SK-N-SH (cell line): ENCODE results near the gene USP40. TPM values are rescaled to one million over a fixed set of nuclear protein-coding genes. Genes with fewer than 3 reads are reported as not detected.

Experiments used
- CTCF ChIA-PET: fragments of 300-600, 350-600 bp; formaldehyde crosslinking; extraction: SDS; loops from one replicate; lab custom pipeline; 2021; lab: Yijun Ruan, JAX
- POLR2A ChIA-PET: fragments of 350-600 bp; sonication (Branson Sonifier 250); formaldehyde crosslinking; extraction: SDS; loops from one replicate; lab custom pipeline; 2020; ENCODE audit warnings: antibody characterized with exemption, inconsistent platforms; lab: Yijun Ruan, JAX
- DNase-seq: peaks from one replicate; pipeline ENCODE4 v3.0.0; 2012
- H2AFZ ChIP-seq: fragments of 200-600 bp; sonication (generic); 2 replicates; pipeline ENCODE4 v1.8.1; 2016; ENCODE audit warnings: antibody characterized with exemption, mild to moderate bottlenecking, low read depth
- H3F3A ChIP-seq: fragments of 200-600 bp; sonication (generic); replicated peaks from 2 replicates; pipeline ENCODE3; 2016; ENCODE audit warnings: antibody characterized with exemption, mild to moderate bottlenecking; ENCODE audit not compliant: insufficient read depth
- H3K27ac ChIP-seq, 2 experiments: fragments of 200-500 bp in 1 of 2; fragments of 200-600 bp in 1 of 2; sonication (Bioruptor generic) in 1 of 2; sonication (generic), shearing (Covaris generic) in 1 of 2; 2 replicates each; pipeline versions ENCODE4 v1.5.1 to v1.6.1; 2014 to 2016; ENCODE audit warnings: low read depth in 2 of 2, inconsistent platforms in 1 of 2, low read length in 1 of 2, mild to moderate bottlenecking in 1 of 2, mixed read lengths in 1 of 2
- H3K27me3 ChIP-seq: fragments of 200-600 bp; sonication (generic), shearing (Covaris generic); 2 replicates; pipeline ENCODE4 v1.6.1; 2016; ENCODE audit warnings: mixed run types; ENCODE audit not compliant: insufficient read depth
- H3K36me3 ChIP-seq, 2 experiments: fragments of 200-500 bp in 1 of 2; fragments of 200-600 bp in 1 of 2; sonication (Bioruptor generic) in 1 of 2; sonication (generic) in 1 of 2; replicated peaks in 1 of 2; 2 replicates each; pipeline versions ENCODE3 to v1.5.1; 2014 to 2016; ENCODE audit warnings: low read length in 1 of 2, mild to moderate bottlenecking in 1 of 2; ENCODE audit not compliant: insufficient read depth in 2 of 2, control insufficient read depth in 1 of 2
- H3K4me1 ChIP-seq, 2 experiments: fragments of 200-500 bp in 1 of 2; fragments of 200-600 bp in 1 of 2; sonication (Bioruptor generic) in 1 of 2; sonication (generic), shearing (Covaris generic) in 1 of 2; 2 replicates each; pipeline versions ENCODE4 v1.5.1 to v1.6.1; 2014 to 2016; ENCODE audit warnings: low read depth in 1 of 2, low read length in 1 of 2, mixed run types in 1 of 2; ENCODE audit not compliant: insufficient read depth in 2 of 2, control insufficient read depth in 1 of 2
- H3K4me2 ChIP-seq: fragments of 200-600 bp; sonication (generic), shearing (Covaris generic); 2 replicates; pipeline ENCODE4 v1.6.1; 2017; ENCODE audit warnings: mixed run types
- H3K4me3 ChIP-seq, 2 experiments: fragments of 200-500 bp in 1 of 2; fragments of 200-600 bp in 1 of 2; sonication (Bioruptor generic) in 1 of 2; sonication (generic), shearing (Covaris generic) in 1 of 2; 2 replicates each; pipeline versions ENCODE4 v1.5.1 to v1.8.1; 2014 to 2016; ENCODE audit warnings: low read depth in 2 of 2, inconsistent platforms in 1 of 2, low read length in 1 of 2, mild to moderate bottlenecking in 1 of 2, mixed read lengths in 1 of 2, moderate library complexity in 1 of 2
- H3K79me2 ChIP-seq: fragments of 200-600 bp; sonication (generic); 2 replicates; pipeline ENCODE4 v1.8.1; 2017; ENCODE audit warnings: mild to moderate bottlenecking; ENCODE audit not compliant: insufficient read depth
- H3K9ac ChIP-seq: fragments of 200-600 bp; sonication (generic); 2 replicates; pipeline ENCODE4 v1.6.1; 2017; ENCODE audit warnings: mixed run types
- H3K9me2 ChIP-seq: fragments of 200-600 bp; sonication (generic); 2 replicates; pipeline ENCODE4 v1.6.1; 2017; ENCODE audit warnings: mixed run types
- H3K9me3 ChIP-seq: fragments of 200-600 bp; sonication (generic); 2 replicates; pipeline ENCODE4 v1.6.1; 2017; ENCODE audit warnings: mixed run types, mild to moderate bottlenecking, moderate library complexity
- H4K20me1 ChIP-seq: fragments of 200-600 bp; sonication (generic); 2 replicates; pipeline ENCODE4 v1.6.1; 2017; ENCODE audit warnings: mild to moderate bottlenecking, mixed run types; ENCODE audit not compliant: insufficient read depth
- CHD2 ChIP-seq: fragments of 150-350 bp; IDR thresholded peaks from 2 replicates; pipeline ENCODE4 v1.6.1; 2018; ENCODE audit warnings: low read length; ENCODE audit not compliant: partially characterized antibody
- ELF1 ChIP-seq: IDR thresholded peaks from 2 replicates; pipeline ENCODE4 v1.4.0; 2012
- EP300 ChIP-seq, 2 experiments: IDR thresholded peaks; 2 replicates each; pipeline versions ENCODE4 v1.4.0 to v1.6.1; 2012; ENCODE audit warnings: borderline replicate concordance in 1 of 2, low read depth in 1 of 2, low read length in 1 of 2
- FOSL2 ChIP-seq: IDR thresholded peaks from 2 replicates; pipeline ENCODE4 v1.4.0; 2012; ENCODE audit warnings: low read depth, mild to moderate bottlenecking, moderate library complexity, borderline replicate concordance
- FOXM1 ChIP-seq: IDR thresholded peaks from 2 replicates; pipeline ENCODE4 v1.4.0; 2012; ENCODE audit warnings: low read depth, mild to moderate bottlenecking
- GABPA ChIP-seq: IDR thresholded peaks from 2 replicates; pipeline ENCODE4 v1.4.0; 2012; ENCODE audit warnings: low read depth, mild to moderate bottlenecking
- GATA2 ChIP-seq: sonication (generic); formaldehyde crosslinking; IDR thresholded peaks from 2 replicates; pipeline ENCODE4 v1.5.0; 2020; ENCODE audit warnings: mild to moderate bottlenecking, missing genetic modification reagents
- MEF2A ChIP-seq: IDR thresholded peaks from 2 replicates; pipeline ENCODE4 v1.4.0; 2012; ENCODE audit warnings: low read depth, borderline replicate concordance
- MXI1 ChIP-seq: IDR thresholded peaks from 2 replicates; pipeline ENCODE4 v1.6.1; 2012; ENCODE audit warnings: mild to moderate bottlenecking, low read depth, low read length, improper control_type of control experiment
- NFIC ChIP-seq: IDR thresholded peaks from 2 replicates; pipeline ENCODE4 v1.4.0; 2012; ENCODE audit warnings: borderline replicate concordance
- NRF1 ChIP-seq: IDR thresholded peaks from 2 replicates; pipeline ENCODE4 v1.6.1; 2012; ENCODE audit warnings: low read depth, mild to moderate bottlenecking, low read length
- RFX5 ChIP-seq: IDR thresholded peaks from 2 replicates; pipeline ENCODE4 v1.6.1; 2012; ENCODE audit warnings: mild to moderate bottlenecking, improper control_type of control experiment, low read length
- SIN3A ChIP-seq: IDR thresholded peaks from 2 replicates; pipeline ENCODE4 v1.6.1; 2012; ENCODE audit warnings: low read depth, mild to moderate bottlenecking, low read length, moderate library complexity, borderline replicate concordance
- SMC3 ChIP-seq: IDR thresholded peaks from 2 replicates; pipeline ENCODE4 v1.6.1; 2012; ENCODE audit warnings: low read depth, low read length, improper control_type of control experiment
- TEAD4 ChIP-seq: IDR thresholded peaks from 2 replicates; pipeline ENCODE4 v1.4.0; 2012; ENCODE audit warnings: mild to moderate bottlenecking, borderline replicate concordance; ENCODE audit not compliant: insufficient read depth
- WGBS: methylation state at CpG from one replicate; pipeline ENCODE4 v1.1.6; 2017; ENCODE audit warnings: low lambda C conversion rate; 5-methylcytosine and 5-hydroxymethylcytosine counted together
- polyA plus RNA-seq, 3 experiments: library from polyadenylated mRNA; depleted of rRNA; stranded (reverse); fragments of >200 nt; gene quantifications; 2 replicates each; pipeline ENCODE4 v1.2.3, GENCODE V29; 2012
- TF ChIP-seq, protein P1 (sequence below): fragments of 200-600 bp; sonication (generic); IDR thresholded peaks from 2 replicates; pipeline ENCODE4 v1.6.1; 2017; ENCODE audit warnings: antibody characterized with exemption, mild to moderate bottlenecking, moderate library complexity
- TF ChIP-seq, protein P2 (sequence below): IDR thresholded peaks from 2 replicates; pipeline ENCODE4 v1.4.0; 2012; ENCODE audit warnings: low read depth, borderline replicate concordance
- TF ChIP-seq, protein P3 (sequence below): IDR thresholded peaks from 2 replicates; pipeline ENCODE4; 2012

The USP40 gene
- polyA plus RNA-seq, 1 of the 3 experiments (the other 2 are of a cell fraction): 37.0 TPM

DNA sequence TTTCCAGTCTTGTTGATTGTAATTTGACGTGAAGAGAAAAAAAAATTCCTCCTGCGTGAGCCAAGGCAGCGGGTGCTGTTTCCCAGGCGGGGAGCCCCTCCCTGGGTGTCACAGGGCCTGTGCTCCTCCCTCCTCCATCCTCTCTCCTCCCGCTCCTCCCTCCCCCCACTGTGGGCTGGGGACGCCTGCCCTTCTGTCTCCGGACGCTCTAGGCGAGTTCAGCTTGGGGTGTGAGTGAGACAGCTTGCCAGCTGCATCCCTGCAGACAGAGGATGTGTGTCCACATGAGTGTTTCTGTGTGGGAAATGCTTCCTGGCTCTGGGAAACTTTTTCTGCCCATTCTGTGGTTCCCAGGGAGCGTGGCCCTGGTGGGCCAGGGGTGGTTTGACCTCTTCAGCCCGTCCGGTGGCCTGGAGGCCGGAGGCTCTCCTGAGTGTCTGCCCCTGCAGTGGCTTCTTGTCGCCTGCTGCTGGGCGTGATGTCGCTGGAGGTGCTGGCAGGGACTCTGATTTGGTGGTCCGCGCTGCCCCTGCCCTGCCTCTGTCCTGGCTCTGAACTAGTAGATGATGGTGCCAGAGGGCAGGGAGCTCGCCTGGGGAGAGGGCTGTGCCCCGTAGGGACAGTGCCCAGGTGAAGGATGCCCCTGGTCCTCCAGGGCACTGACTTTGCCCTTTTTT is 96.4 kb downstream of the USP40 start:
- no peak overlapping the region for H2AFZ ChIP-seq

More for the DNA sequence above, 96.4 kb downstream of the USP40 start:
- no peaks in the 10 kb centered on the region for H3K9me2 ChIP-seq
- no peak overlapping the region for H3K27ac ChIP-seq
- CTCF ChIA-PET: interaction anchor here (0.6 to 0.8 kb wide), 2 partner anchors 27 to 1548 kb away, joined by 3 read pairs; no protein-coding TSS in a partner anchor
- peaks cover 0 to 5% of the 10 kb centered on the region in 2 experiments; a peak in 1 of 4 replicates for H3K4me1 ChIP-seq
- no peak overlapping the region for H3K4me3 ChIP-seq
- no peaks in the 10 kb centered on the region for H3K27me3 ChIP-seq
- no peaks in the 10 kb centered on the region for H3K79me2 ChIP-seq
- peaks cover 10 to 42% of the 10 kb centered on the region in 2 experiments for H3K36me3 ChIP-seq
- TF ChIP-seq NRF1 (no peak), EP300 (IDR thresholded peaks at IDR 0.05; ENCODE audit: borderline replicate concordance in 1 of 2, low read depth in 1 of 2, low read length in 1 of 2) (no peak), TEAD4 (no peak), CHD2 (no peak), RFX5 (no peak), SIN3A (no peak), SMC3 (no peak), FOSL2 (no peak), NFIC (no peak), FOXM1 (no peak), GATA2 (CRISPR knock-in tag) (no peak), GABPA (no peak), MXI1 (no peak), MEF2A (no peak), ELF1 (no peak)
- TF ChIP-seq, protein P1, sequence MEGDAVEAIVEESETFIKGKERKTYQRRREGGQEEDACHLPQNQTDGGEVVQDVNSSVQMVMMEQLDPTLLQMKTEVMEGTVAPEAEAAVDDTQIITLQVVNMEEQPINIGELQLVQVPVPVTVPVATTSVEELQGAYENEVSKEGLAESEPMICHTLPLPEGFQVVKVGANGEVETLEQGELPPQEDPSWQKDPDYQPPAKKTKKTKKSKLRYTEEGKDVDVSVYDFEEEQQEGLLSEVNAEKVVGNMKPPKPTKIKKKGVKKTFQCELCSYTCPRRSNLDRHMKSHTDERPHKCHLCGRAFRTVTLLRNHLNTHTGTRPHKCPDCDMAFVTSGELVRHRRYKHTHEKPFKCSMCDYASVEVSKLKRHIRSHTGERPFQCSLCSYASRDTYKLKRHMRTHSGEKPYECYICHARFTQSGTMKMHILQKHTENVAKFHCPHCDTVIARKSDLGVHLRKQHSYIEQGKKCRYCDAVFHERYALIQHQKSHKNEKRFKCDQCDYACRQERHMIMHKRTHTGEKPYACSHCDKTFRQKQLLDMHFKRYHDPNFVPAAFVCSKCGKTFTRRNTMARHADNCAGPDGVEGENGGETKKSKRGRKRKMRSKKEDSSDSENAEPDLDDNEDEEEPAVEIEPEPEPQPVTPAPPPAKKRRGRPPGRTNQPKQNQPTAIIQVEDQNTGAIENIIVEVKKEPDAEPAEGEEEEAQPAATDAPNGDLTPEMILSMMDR: no peak
- TF ChIP-seq, protein P2, sequence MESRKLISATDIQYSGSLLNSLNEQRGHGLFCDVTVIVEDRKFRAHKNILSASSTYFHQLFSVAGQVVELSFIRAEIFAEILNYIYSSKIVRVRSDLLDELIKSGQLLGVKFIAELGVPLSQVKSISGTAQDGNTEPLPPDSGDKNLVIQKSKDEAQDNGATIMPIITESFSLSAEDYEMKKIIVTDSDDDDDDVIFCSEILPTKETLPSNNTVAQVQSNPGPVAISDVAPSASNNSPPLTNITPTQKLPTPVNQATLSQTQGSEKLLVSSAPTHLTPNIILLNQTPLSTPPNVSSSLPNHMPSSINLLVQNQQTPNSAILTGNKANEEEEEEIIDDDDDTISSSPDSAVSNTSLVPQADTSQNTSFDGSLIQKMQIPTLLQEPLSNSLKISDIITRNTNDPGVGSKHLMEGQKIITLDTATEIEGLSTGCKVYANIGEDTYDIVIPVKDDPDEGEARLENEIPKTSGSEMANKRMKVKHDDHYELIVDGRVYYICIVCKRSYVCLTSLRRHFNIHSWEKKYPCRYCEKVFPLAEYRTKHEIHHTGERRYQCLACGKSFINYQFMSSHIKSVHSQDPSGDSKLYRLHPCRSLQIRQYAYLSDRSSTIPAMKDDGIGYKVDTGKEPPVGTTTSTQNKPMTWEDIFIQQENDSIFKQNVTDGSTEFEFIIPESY: no peak
- TF ChIP-seq, protein P3, sequence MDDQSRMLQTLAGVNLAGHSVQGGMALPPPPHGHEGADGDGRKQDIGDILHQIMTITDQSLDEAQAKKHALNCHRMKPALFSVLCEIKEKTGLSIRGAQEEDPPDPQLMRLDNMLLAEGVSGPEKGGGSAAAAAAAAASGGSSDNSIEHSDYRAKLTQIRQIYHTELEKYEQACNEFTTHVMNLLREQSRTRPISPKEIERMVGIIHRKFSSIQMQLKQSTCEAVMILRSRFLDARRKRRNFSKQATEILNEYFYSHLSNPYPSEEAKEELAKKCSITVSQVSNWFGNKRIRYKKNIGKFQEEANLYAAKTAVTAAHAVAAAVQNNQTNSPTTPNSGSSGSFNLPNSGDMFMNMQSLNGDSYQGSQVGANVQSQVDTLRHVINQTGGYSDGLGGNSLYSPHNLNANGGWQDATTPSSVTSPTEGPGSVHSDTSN: no peak
- TF ChIP-seq, all 33 proteins: peak for 0
- H3F3A ChIP-seq: peaks cover 5% of the 10 kb centered on the region
- H4K20me1 ChIP-seq: no peaks in the 10 kb centered on the region
- POLR2A ChIA-PET: no interaction called here
- H3K9me3 ChIP-seq: no peaks in the 10 kb centered on the region
- DNase-seq: peak; percentile 50
- H3K9ac ChIP-seq: no peak overlapping the region
- no peak overlapping the region for H3K4me2 ChIP-seq
- WGBS: 98% methylated on average over 15 of the region's 20 CpGs
